HG02571 (cell line): ENCODE results near the gene ZNF516.
A peak's percentile ranks its signal among the peaks of the same experiment; 100 is the strongest.

Experiments used
- ATAC-seq: cut with Tn5 transposase; IDR thresholded peaks from one replicate; pipeline ENCODE4 v1.9.1; 2021; ENCODE audit warnings: mild to moderate bottlenecking, moderate library complexity; ENCODE audit not compliant: unreplicated experiment

Gene ZNF516

GRCh38 chr18:76368976-76369375, 126.1 kb downstream of the ZNF516 start:
- no peak for ATAC-seq

GRCh38 chr18:76368271-76368670, 126.8 kb downstream of the ZNF516 start:
- no peak for ATAC-seq

- no peak for ATAC-seq
These were observed 127.6 kb downstream of the ZNF516 start for GRCh38 chr18:76367168-76368125.

GRCh38 chr18:76365561-76365960, 129.5 kb downstream of the ZNF516 start:
- ATAC-seq = no peak

- ATAC-seq = peak; percentile 77
These were observed 130.5 kb downstream of the ZNF516 start for GRCh38 chr18:76364282-76365259.

GRCh38 chr18:76363436-76364120, 131.5 kb downstream of the ZNF516 start:
- no peak for ATAC-seq

GRCh38 chr18:76362676-76363075, 132.4 kb downstream of the ZNF516 start:
- ATAC-seq = no peak

GRCh38 chr18:76361219-76361618, 133.8 kb downstream of the ZNF516 start:
- ATAC-seq = no peak

GRCh38 chr18:76359909-76360308, 135.1 kb downstream of the ZNF516 start:
- no peak for ATAC-seq

- ATAC-seq = no peak
These were observed 136.3 kb downstream of the ZNF516 start for GRCh38 chr18:76358774-76359173.

- ATAC-seq = no peak
These were observed 137.3 kb downstream of the ZNF516 start for GRCh38 chr18:76357585-76358260.

GRCh38 chr18:76357174-76357573, 137.9 kb downstream of the ZNF516 start:
- ATAC-seq = no peak

GRCh38 chr18:76356666-76357065, 138.4 kb downstream of the ZNF516 start:
- ATAC-seq = no peak

- ATAC-seq = no peak
These were observed 140.7 kb downstream of the ZNF516 start for GRCh38 chr18:76354348-76354747.

GRCh38 chr18:76353500-76353899, 141.5 kb downstream of the ZNF516 start:
- no peak for ATAC-seq

GRCh38 chr18:76353046-76353445, 142.0 kb downstream of the ZNF516 start:
- ATAC-seq = no peak

GRCh38 chr18:76351961-76352581, 143.0 kb downstream of the ZNF516 start:
- no peak for ATAC-seq

- no peak for ATAC-seq
These were observed 144.7 kb downstream of the ZNF516 start for GRCh38 chr18:76350134-76351025.
